ENCODE measurements around the gene ZNF654.

- no peak for TF ChIP-seq CTCF (IDR thresholded peaks at IDR 0.05)
- TF ChIP-seq POLR2A (IDR thresholded peaks at IDR 0.05), result no peak
Measured at GRCh38 chr3:88142094-88142624, 83.1 kb downstream of the ZNF654 start.

All from heart left ventricle (tissue), 13 donors.